WERI-Rb-1 (cell line): ENCODE measurements around the gene PTPA.

Experiments used
- DNase-seq: peaks from one replicate; pipeline ENCODE4 v3.0.0-alpha.2; 2020
- H3K27ac ChIP-seq: fragments of 250-450 bp; sonication (Bioruptor Pico); 2 replicates; pipeline ENCODE4 v1.5.1; 2020; ENCODE audit warnings: mild to moderate bottlenecking, moderate library complexity
- H3K27me3 ChIP-seq: fragments of 250-450 bp; sonication (Bioruptor Pico); 2 replicates; pipeline ENCODE4 v1.5.1; 2021; ENCODE audit warnings: mild to moderate bottlenecking, low read depth, moderate library complexity; ENCODE audit not compliant: insufficient read depth, severe bottlenecking
- H3K36me3 ChIP-seq: fragments of 250-450 bp; sonication (Bioruptor Pico); 2 replicates; pipeline ENCODE4 v1.5.1; 2020; ENCODE audit warnings: mild to moderate bottlenecking, moderate library complexity
- H3K4me3 ChIP-seq: 2 replicates; pipeline ENCODE4 v1.5.1; 2011; ENCODE audit warnings: low read depth, mild to moderate bottlenecking, control low read depth, low read length
- H3K9me3 ChIP-seq: fragments of 250-450 bp; sonication (Bioruptor Pico); 2 replicates; pipeline ENCODE4 v1.5.1; 2021; ENCODE audit warnings: mild to moderate bottlenecking, moderate library complexity; ENCODE audit not compliant: severe bottlenecking
- TF ChIP-seq, protein P1 (sequence below): IDR thresholded peaks from 2 replicates; pipeline ENCODE4 v1.5.1; 2011; ENCODE audit warnings: low read depth, mild to moderate bottlenecking, control low read depth, inconsistent platforms, low read length

PTPA gene

DNA sequence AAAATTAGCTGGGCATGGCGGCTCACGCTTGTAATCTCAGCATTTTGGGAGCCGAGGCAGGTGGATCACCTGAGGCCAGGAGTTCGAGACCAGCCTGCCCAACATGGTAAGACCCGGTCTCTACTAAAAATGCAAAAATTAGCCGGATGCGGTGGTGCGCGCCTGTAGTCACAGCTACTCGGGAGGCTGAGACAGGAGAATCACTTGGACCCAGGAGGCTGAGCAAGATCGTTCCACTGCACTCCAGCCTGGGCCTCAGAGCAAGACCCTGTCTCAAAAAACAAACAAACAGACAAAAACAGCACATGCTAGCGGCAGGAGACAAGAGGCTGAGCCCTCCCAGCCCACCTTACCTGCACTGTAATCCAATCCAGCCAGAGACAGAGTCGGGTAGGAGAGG lies 31.4 kb upstream of the PTPA start:
- peaks cover 30% of the 10 kb centered on the region for H3K36me3 ChIP-seq
- no peak overlapping the region; the same call in 1 of the 2 replicates for H3K27ac ChIP-seq
- H3K27me3 ChIP-seq: no peaks in the 10 kb centered on the region
- DNase-seq: no peak
- H3K4me3 ChIP-seq: no peak overlapping the region
- TF ChIP-seq, protein P1, sequence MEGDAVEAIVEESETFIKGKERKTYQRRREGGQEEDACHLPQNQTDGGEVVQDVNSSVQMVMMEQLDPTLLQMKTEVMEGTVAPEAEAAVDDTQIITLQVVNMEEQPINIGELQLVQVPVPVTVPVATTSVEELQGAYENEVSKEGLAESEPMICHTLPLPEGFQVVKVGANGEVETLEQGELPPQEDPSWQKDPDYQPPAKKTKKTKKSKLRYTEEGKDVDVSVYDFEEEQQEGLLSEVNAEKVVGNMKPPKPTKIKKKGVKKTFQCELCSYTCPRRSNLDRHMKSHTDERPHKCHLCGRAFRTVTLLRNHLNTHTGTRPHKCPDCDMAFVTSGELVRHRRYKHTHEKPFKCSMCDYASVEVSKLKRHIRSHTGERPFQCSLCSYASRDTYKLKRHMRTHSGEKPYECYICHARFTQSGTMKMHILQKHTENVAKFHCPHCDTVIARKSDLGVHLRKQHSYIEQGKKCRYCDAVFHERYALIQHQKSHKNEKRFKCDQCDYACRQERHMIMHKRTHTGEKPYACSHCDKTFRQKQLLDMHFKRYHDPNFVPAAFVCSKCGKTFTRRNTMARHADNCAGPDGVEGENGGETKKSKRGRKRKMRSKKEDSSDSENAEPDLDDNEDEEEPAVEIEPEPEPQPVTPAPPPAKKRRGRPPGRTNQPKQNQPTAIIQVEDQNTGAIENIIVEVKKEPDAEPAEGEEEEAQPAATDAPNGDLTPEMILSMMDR: no peak
- H3K9me3 ChIP-seq: no peaks in the 10 kb centered on the region

DNA sequence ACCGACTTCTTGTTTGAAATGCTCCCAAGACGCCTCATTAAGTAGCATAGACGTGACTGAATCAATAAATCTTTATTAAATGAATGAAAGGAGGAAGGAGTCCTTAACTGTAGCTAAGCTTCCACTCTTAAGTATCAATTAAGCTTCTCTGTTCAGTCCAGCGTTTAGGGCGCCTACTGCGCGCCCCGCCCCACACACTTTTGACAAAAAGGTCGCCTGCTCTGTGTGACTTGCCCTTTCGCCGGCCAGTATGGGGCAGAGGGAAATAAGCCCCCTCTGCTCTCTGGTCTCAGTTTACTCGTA lies 31.0 kb upstream of the PTPA start:
- Histone ChIP-seq H3K27ac (peak overlapping the region; percentile 48), H3K27me3 (no peaks in the 10 kb centered on the region), H3K9me3 (no peaks in the 10 kb centered on the region), H3K4me3 (peak overlapping the region; percentile 51), H3K36me3 (peaks cover 34% of the 10 kb centered on the region)
- no peak for DNase-seq
- TF ChIP-seq, protein P1: no peak

DNA sequence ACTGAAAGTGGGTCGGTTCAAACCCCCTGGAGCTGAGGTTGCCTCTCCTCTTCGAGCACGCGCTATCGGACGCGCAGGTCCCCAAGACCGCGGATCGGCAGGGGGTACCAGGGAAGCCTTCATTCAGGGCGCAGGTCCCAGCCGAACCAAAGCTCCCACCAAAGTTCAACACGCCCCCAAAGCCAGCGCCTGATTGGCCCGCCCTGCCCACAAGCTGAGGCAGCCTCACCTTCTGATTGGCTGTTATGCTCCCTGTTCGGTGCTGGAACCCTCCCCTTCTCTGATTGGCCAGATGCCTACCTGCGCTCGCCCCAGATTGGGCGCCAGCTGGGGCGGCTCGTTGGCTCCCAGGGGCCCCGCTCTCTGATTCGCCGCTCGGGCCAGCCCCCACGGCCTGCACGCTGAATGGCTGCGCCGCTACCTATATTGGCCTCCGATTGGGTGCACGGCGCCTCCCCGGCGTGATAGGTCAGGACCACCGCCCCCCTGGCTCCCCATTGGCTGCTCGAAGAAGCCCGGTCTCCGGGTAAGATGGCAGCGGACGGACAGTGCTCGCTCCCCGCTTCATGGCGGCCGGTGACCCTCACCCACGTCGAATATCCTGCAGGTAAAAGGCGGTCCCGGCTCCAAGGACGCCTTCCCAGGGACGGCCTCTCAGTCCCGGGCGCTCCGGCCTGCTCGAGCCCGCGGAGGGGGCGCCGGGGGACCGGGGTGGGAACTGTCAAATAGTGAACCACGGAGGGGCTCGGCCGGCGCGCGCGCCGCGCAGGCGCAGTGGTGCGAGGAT lies 30.4 kb upstream of the PTPA start, which contains the start of gene DOLPP1:
Gene DOLPP1 (plus strand): TSS at position 511 of the 787 bp plus-strand sequence. CDS start 21 bp downstream, at position 532.
- no peaks in the 10 kb centered on the region for H3K9me3 ChIP-seq
- no peaks in the 10 kb centered on the region for H3K27me3 ChIP-seq
- peak; percentile 100 for DNase-seq
- H3K4me3 ChIP-seq: peak within 1 kb of the TSS; percentile 76
- peak within 1 kb of the TSS; percentile 96 for H3K27ac ChIP-seq
- TF ChIP-seq, protein P1: no peak
- H3K36me3 ChIP-seq: peaks cover 40% of the 10 kb centered on the region

DNA sequence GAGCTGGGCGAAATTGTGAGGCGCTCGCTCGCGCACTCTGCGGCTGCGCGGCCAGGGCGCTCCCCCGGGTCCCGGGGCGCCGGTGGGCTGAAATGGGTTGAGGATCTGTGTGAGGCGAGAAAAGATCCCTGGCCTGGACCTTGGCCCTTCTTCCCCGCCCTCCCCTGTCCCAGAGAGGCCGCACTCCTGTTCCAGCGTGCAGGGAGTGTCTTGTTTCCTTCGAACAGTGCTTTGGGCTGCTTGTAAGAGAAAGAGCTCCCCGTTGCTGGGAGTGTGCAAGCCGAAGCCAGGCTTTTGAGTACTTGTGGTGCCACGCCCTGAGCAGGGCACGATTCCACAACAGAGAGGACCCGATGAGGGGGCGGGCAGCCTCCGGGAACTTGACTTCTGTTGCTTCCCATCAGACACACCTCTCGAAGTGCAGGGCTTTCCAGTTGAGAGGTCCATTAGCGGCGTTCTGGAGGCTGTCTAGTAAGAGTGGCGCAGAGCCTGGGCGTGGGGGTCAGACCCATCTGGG lies 29.8 kb upstream of the PTPA start:
- H3K27ac ChIP-seq: peak overlapping the region; percentile 96
- no peak for DNase-seq
- TF ChIP-seq, protein P1: no peak

DNA sequence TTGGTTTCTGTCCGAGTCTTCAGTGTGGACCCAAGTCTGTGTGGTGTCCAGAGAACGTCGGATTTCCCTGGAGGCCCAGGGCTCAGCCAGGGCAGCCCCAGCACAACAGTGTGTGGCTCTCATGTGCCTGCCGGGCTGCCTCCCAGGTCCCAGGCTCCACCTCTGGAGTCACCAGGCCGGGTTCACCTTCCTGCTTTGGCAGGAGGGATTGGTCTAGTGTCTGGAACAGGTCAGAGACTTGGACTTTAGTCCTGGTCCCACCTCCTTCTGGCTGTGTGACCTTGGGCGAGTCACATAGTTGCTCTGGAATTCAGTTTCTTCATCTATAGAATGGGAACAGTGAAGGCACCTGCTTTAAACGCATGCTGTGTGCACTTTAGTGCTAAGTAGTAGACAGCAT lies 27.1 kb upstream of the PTPA start:
- Histone ChIP-seq H3K27ac (no peak overlapping the region), H3K4me3 (no peak overlapping the region), H3K36me3 (peaks cover 62% of the 10 kb centered on the region), H3K27me3 (no peaks in the 10 kb centered on the region), H3K9me3 (no peaks in the 10 kb centered on the region)
- TF ChIP-seq, protein P1: no peak
- DNase-seq: no peak

More for the DNA sequence above, 29.8 kb upstream of the PTPA start:
- peak overlapping the region; percentile 76 for H3K4me3 ChIP-seq
- no peaks in the 10 kb centered on the region for H3K9me3 ChIP-seq
- H3K27me3 ChIP-seq: no peaks in the 10 kb centered on the region
- peaks cover 46% of the 10 kb centered on the region for H3K36me3 ChIP-seq
